H1 (cell line): ENCODE data around the gene TNXB. TPM values are rescaled to one million over a fixed set of nuclear protein-coding genes. Genes with fewer than 3 reads are reported as not detected.

Source experiments
- CTCF ChIA-PET: fragments of 300-600 bp; sonication (Branson Sonifier 250); formaldehyde crosslinking; loops from one replicate; lab custom pipeline; 2021; ENCODE audit not compliant: partially characterized antibody; lab: Charles Lee
- POLR2A ChIA-PET: fragments of 300-600 bp; sonication (Branson Sonifier 250); formaldehyde crosslinking; loops from one replicate; lab custom pipeline; 2021; ENCODE audit warnings: inconsistent platforms; ENCODE audit not compliant: partially characterized antibody; lab: Charles Lee
- DNase-seq, 2 experiments: peaks; one replicate each; pipeline versions ENCODE4 v3.0.0 to v3.0.0-alpha.2; 2010 to 2022; ENCODE audit warnings: low spot score in 2 of 2, low read depth in 1 of 2, mixed read lengths in 1 of 2
- FAIRE-seq: peaks from 2 replicates; lab custom pipeline; 2011; peaks lifted over from hg19 to GRCh38; lab: Jason Lieb, UNC
- H2AFZ ChIP-seq: 2 replicates; pipeline ENCODE4 v1.8.1; 2012; ENCODE audit warnings: low read length, inconsistent platforms
- H2AK5ac ChIP-seq: 2 replicates; pipeline ENCODE4 v1.6.1; 2013; ENCODE audit warnings: low read depth, low read length
- H2BK120ac ChIP-seq: replicated peaks from 2 replicates; pipeline ENCODE3; 2013; ENCODE audit warnings: low read depth, low read length, inconsistent platforms
- H2BK12ac ChIP-seq: 2 replicates; pipeline ENCODE4 v1.6.1; 2013; ENCODE audit warnings: low read depth, low read length
- H2BK15ac ChIP-seq: 2 replicates; pipeline ENCODE4 v1.6.1; 2013; ENCODE audit warnings: low read length
- H2BK20ac ChIP-seq: 2 replicates; pipeline ENCODE4 v1.6.1; 2013; ENCODE audit warnings: low read length
- H2BK5ac ChIP-seq: 2 replicates; pipeline ENCODE4 v1.6.1; 2013; ENCODE audit warnings: low read depth, low read length
- H3K14ac ChIP-seq: 2 replicates; pipeline ENCODE4 v1.6.1; 2013; ENCODE audit warnings: inconsistent platforms; ENCODE audit not compliant: insufficient read length
- H3K18ac ChIP-seq: 2 replicates; pipeline ENCODE4 v1.6.1; 2013; ENCODE audit warnings: low read length; ENCODE audit errors: extremely low read depth
- H3K23ac ChIP-seq: 2 replicates; pipeline ENCODE4 v1.6.1; 2013; ENCODE audit warnings: inconsistent platforms; ENCODE audit not compliant: insufficient read length
- H3K23me2 ChIP-seq: 2 replicates; pipeline ENCODE4 v1.6.1; 2013; ENCODE audit warnings: low read depth, low read length
- H3K27ac ChIP-seq: 2 replicates; pipeline ENCODE4 v1.6.1; 2011; ENCODE audit warnings: low read depth, low read length, inconsistent platforms
- H3K27me3 ChIP-seq, 4 experiments: replicated peaks in 1 of 4; 1 replicate in 1 of 4; 2 replicates in 3 of 4; pipeline versions ENCODE4 v1.6.1 to v1.8.1; 2011 to 2013; ENCODE audit warnings: low read length in 3 of 4, mild to moderate bottlenecking in 3 of 4, inconsistent platforms in 2 of 4, mixed read lengths in 2 of 4, moderate library complexity in 1 of 4; ENCODE audit not compliant: control insufficient read depth in 3 of 4, insufficient read depth in 3 of 4; ENCODE audit errors: extremely low read depth in 1 of 4
- H3K36me3 ChIP-seq, 4 experiments: 2 replicates each; pipeline versions ENCODE4 v1.6.1 to v1.8.1; 2011 to 2013; ENCODE audit warnings: mild to moderate bottlenecking in 4 of 4, low read length in 3 of 4, moderate library complexity in 2 of 4, control low read depth in 1 of 4, inconsistent platforms in 1 of 4; ENCODE audit not compliant: insufficient read depth in 4 of 4, control insufficient read depth in 2 of 4
- H3K4ac ChIP-seq: replicated peaks from 2 replicates; pipeline ENCODE3; 2013; ENCODE audit warnings: low read length, low read depth, mixed read lengths, inconsistent platforms; ENCODE audit not compliant: insufficient read length
- H3K4me1 ChIP-seq, 4 experiments: replicated peaks in 1 of 4; 1 replicate in 1 of 4; 2 replicates in 3 of 4; pipeline versions ENCODE4 v1.6.1 to v1.8.1; 2011 to 2013; ENCODE audit warnings: low read length in 3 of 4, inconsistent platforms in 2 of 4, mixed read lengths in 1 of 4; ENCODE audit not compliant: insufficient read depth in 4 of 4, control insufficient read depth in 3 of 4
- H3K4me2 ChIP-seq, 2 experiments: 2 replicates each; pipeline versions ENCODE4 v1.6.1 to v1.8.1; 2011 to 2013; ENCODE audit warnings: low read depth in 2 of 2, low read length in 2 of 2, control low read depth in 1 of 2, inconsistent platforms in 1 of 2, mild to moderate bottlenecking in 1 of 2; ENCODE audit not compliant: insufficient read depth in 1 of 2
- H3K4me3 ChIP-seq, 4 experiments: fragments of 200-600, 300-600 bp in 1 of 4; sonication (generic), shearing (Covaris generic), sonication (Bioruptor Twin) in 1 of 4; 2 replicates each; pipeline versions ENCODE4 v1.5.1 to v1.8.1; 2011 to 2016; ENCODE audit warnings: low read length in 4 of 4, low read depth in 3 of 4, control low read depth in 2 of 4, inconsistent platforms in 2 of 4, mild to moderate bottlenecking in 2 of 4, mixed read lengths in 1 of 4, moderate library complexity in 1 of 4; ENCODE audit not compliant: insufficient read depth in 2 of 4; ENCODE audit errors: extremely low read depth in 1 of 4
- H3K56ac ChIP-seq: replicated peaks from 2 replicates; pipeline ENCODE3; 2013; ENCODE audit warnings: low read depth, mild to moderate bottlenecking, mixed read lengths, low read length, inconsistent platforms; ENCODE audit not compliant: insufficient read length
- H3K79me1 ChIP-seq: 2 replicates; pipeline ENCODE4 v1.6.1; 2013; ENCODE audit warnings: low read depth, low read length, control low read depth
- H3K79me2 ChIP-seq, 2 experiments: 2 replicates each; pipeline versions ENCODE4 v1.6.1 to v1.8.1; 2012 to 2013; ENCODE audit warnings: low read length in 2 of 2, mild to moderate bottlenecking in 2 of 2, inconsistent platforms in 1 of 2; ENCODE audit not compliant: insufficient read depth in 2 of 2, control insufficient read depth in 1 of 2
- H3K9ac ChIP-seq, 4 experiments: replicated peaks in 1 of 4; 1 replicate in 1 of 4; 2 replicates in 3 of 4; pipeline versions ENCODE4 v1.6.1 to v1.8.1; 2011 to 2013; ENCODE audit warnings: low read depth in 3 of 4, low read length in 3 of 4, control low read depth in 2 of 4, mild to moderate bottlenecking in 2 of 4, moderate library complexity in 2 of 4, inconsistent platforms in 1 of 4; ENCODE audit errors: extremely low read depth in 1 of 4
- H3K9me3 ChIP-seq, 2 experiments: 2 replicates each; pipeline versions ENCODE4 v1.6.1 to v1.8.1; 2012 to 2013; ENCODE audit warnings: mild to moderate bottlenecking in 2 of 2, moderate library complexity in 2 of 2, control low read depth in 1 of 2, inconsistent platforms in 1 of 2, low read depth in 1 of 2, low read length in 1 of 2, mixed read lengths in 1 of 2; ENCODE audit not compliant: insufficient read depth in 2 of 2
- H4K20me1 ChIP-seq, 2 experiments: replicated peaks in 1 of 2; 2 replicates each; pipeline versions ENCODE3 to v1.8.1; 2011 to 2013; ENCODE audit warnings: inconsistent platforms in 2 of 2, low read length in 2 of 2, mild to moderate bottlenecking in 1 of 2; ENCODE audit not compliant: insufficient read depth in 2 of 2, control insufficient read depth in 1 of 2
- H4K5ac ChIP-seq: 2 replicates; pipeline ENCODE4 v1.6.1; 2013; ENCODE audit warnings: low read length, low read depth, mixed read lengths, inconsistent platforms; ENCODE audit not compliant: insufficient read length
- H4K8ac ChIP-seq: 2 replicates; pipeline ENCODE4 v1.8.0; 2013; ENCODE audit warnings: mild to moderate bottlenecking, moderate library complexity, low read length, inconsistent platforms; ENCODE audit not compliant: insufficient read depth; ENCODE audit errors: extremely low read depth
- H4K91ac ChIP-seq: replicated peaks from 2 replicates; pipeline ENCODE3; 2013; ENCODE audit warnings: low read length, mixed read lengths, inconsistent platforms; ENCODE audit not compliant: insufficient read length
- CHD2 ChIP-seq: IDR thresholded peaks from 2 replicates; pipeline ENCODE4 v1.6.1; 2012; ENCODE audit warnings: low read length, improper control_type of control experiment
- EP300 ChIP-seq, 2 experiments: IDR thresholded peaks; 1 replicate in 1 of 2; 2 replicates in 1 of 2; pipeline ENCODE4 v1.6.1; 2011 to 2012; ENCODE audit warnings: low read depth in 2 of 2, low read length in 2 of 2, mild to moderate bottlenecking in 2 of 2, borderline replicate concordance in 1 of 2, inconsistent platforms in 1 of 2, moderate library complexity in 1 of 2
- FOSL1 ChIP-seq: IDR thresholded peaks from 2 replicates; pipeline ENCODE4 v1.6.1; 2011; ENCODE audit warnings: mild to moderate bottlenecking, low read depth, low read length, moderate library complexity; ENCODE audit not compliant: insufficient read depth
- POLR2A ChIP-seq, 2 experiments: IDR thresholded peaks; 1 replicate in 1 of 2; 2 replicates in 1 of 2; pipeline ENCODE4 v1.6.1; 2011; ENCODE audit warnings: low read depth in 2 of 2, low read length in 2 of 2, mild to moderate bottlenecking in 2 of 2; ENCODE audit errors: control extremely low read depth in 1 of 2
- RFX5 ChIP-seq: IDR thresholded peaks from 2 replicates; pipeline ENCODE4 v1.6.1; 2011; ENCODE audit warnings: low read depth, low read length, improper control_type of control experiment, borderline replicate concordance
- SP1 ChIP-seq: IDR thresholded peaks from 2 replicates; pipeline ENCODE4 v1.6.1; 2011; ENCODE audit warnings: low read depth, low read length
- SP2 ChIP-seq: IDR thresholded peaks from 2 replicates; pipeline ENCODE4 v1.6.1; 2012; ENCODE audit warnings: mild to moderate bottlenecking, low read length, inconsistent platforms
- WGBS, 2 experiments: shearing (Covaris generic) in 1 of 2; methylation state at CpG; one replicate each; pipeline versions ENCODE4 v1.1.6 to v1.1.7; 2013 to 2015; ENCODE audit warnings: low lambda C conversion rate in 2 of 2, mixed read lengths in 2 of 2, inconsistent platforms in 1 of 2, low coverage in 1 of 2, missing lambda C conversion rate in 1 of 2; ENCODE audit not compliant: insufficient replicate concordance in 2 of 2, insufficient coverage in 1 of 2, insufficient read length in 1 of 2; ENCODE audit errors: extremely low coverage in 1 of 2, missing lambda C conversion rate in 1 of 2; 5-methylcytosine and 5-hydroxymethylcytosine counted together
- polyA plus RNA-seq, 7 experiments: library from polyadenylated mRNA; depleted of rRNA in 3 of 7; stranded (reverse) in 5 of 7; unstranded in 2 of 7; fragments of >200 nt in 5 of 7; fragments of 200-250 nt in 2 of 7; gene quantifications; 1 replicate in 5 of 7; 2 replicates in 1 of 7; 4 replicates in 1 of 7; pipeline versions ENCODE4 v1.2.1 to v1.2.3, GENCODE V29; 2011 to 2013; ENCODE audit warnings: missing spikeins in 2 of 7, mixed read lengths in 2 of 7
- total RNA-seq: library from RNA; stranded (reverse); fragmentation: NEBNext Ultra II Directional; extraction: Animal tissue kit (Norgen Biotek cat#: 25700); gene quantifications from 2 replicates; pipeline ENCODE4 v1.2.1, GENCODE V29; 2021

Gene TNXB
- total and polyA plus RNA-seq, 2 of the 8 experiments (the other 6 are each of a cell fraction or from before 2014, with no cell fraction given): 3.1 to 4.8 TPM

DNA sequence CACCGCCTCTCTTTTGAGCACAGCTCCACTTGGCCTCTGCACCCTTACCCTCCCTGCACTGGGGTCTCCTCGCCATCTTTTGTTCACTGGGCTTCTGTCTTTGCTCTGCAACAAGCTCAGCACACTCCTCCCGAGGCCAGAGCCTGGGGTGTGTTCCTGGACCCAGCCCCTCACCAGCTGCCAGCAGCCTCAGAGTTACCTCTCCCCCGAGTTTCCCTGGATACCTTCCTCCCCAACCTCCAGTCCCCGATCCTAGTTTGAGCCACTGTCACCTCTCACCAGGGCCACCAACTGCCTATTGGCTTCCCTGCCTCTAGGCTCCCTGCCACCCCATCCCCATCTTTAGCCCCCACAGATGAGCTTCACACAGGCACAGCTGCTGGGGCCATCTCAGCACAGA lies 58.6 kb downstream of the TNXB start:
- Histone ChIP-seq H3K27me3 (no peaks in the 10 kb centered on the region), H4K8ac (no peak overlapping the region), H3K56ac (no peak overlapping the region), H3K27ac (no peak overlapping the region), H3K9me3 (no peaks in the 10 kb centered on the region), H4K91ac (no peak overlapping the region), H2BK120ac (no peak overlapping the region), H2AK5ac (no peak overlapping the region), H4K5ac (no peak overlapping the region), H2BK5ac (no peak overlapping the region), H3K4me2 (no peak overlapping the region), H3K4me1 (peaks cover 0 to 7% (median 4%) of the 10 kb centered on the region in 4 experiments; a peak in 4 of 7 replicates), H2AFZ (no peak overlapping the region), H2BK20ac (no peak overlapping the region), H3K79me1 (no peaks in the 10 kb centered on the region), H3K79me2 (no peaks in the 10 kb centered on the region), H3K23ac (no peak overlapping the region), H3K14ac (no peak overlapping the region), H2BK15ac (no peak overlapping the region), H3K18ac (no peak overlapping the region), H3K4me3 (no peak overlapping the region), H3K23me2 (peaks cover 1% of the 10 kb centered on the region; the same call in 1 of the 2 replicates), H4K20me1 (no peaks in the 10 kb centered on the region), H3K36me3 (no peaks in the 10 kb centered on the region), H3K4ac (no peak overlapping the region), H3K9ac (no peak overlapping the region), H2BK12ac (no peak overlapping the region)
- WGBS, 2 experiments: 86% methylated on average over 5 of the region's 5 CpGs; no CpG with 5 or more reads in 1 of the 2 experiments
- ChIA-PET POLR2A (interaction anchor here (0.7 to 0.9 kb wide), 2 partner anchors 104 to 120 kb away, joined by 3 read pairs; no protein-coding TSS in a partner anchor), CTCF (interaction anchor here (0.6 to 1.9 kb wide), 4 partner anchors 16 to 67 kb away, joined by 3 to 11 read pairs (median 3); no protein-coding TSS in a partner anchor)
- FAIRE-seq: no peak
- DNase-seq: no peak
- TF ChIP-seq SP2 (no peak), RFX5 (no peak), SP1 (no peak), FOSL1 (no peak), EP300 (IDR thresholded peaks at IDR 0.05; ENCODE audit: borderline replicate concordance in 1 of 2, low read depth in 2 of 2, low read length in 2 of 2) (no peak), CHD2 (no peak), POLR2A (IDR thresholded peaks at IDR 0.05; ENCODE audit: control extremely low read depth in 1 of 2, low read depth in 2 of 2, low read length in 2 of 2) (no peak)
